ENCODE results near the gene CHAT. TPM values are rescaled to one million over a fixed set of nuclear protein-coding genes. Genes with fewer than 3 reads are reported as not detected.

The CHAT gene
- total and polyA plus RNA-seq, 2 experiments from 2014 or later = not detected

- Histone ChIP-seq H3K27ac (no peak overlapping the region), H3K4me2 (ENCODE audit: unreplicated experiment) (no peak overlapping the region), H3K4me3 (no peak overlapping the region), H3K36me3 (ENCODE audit: low read depth) (no peaks in the 10 kb centered on the region), H3K9me3 (ENCODE audit: low read depth) (no peaks in the 10 kb centered on the region), H3K27me3 (replicated peaks; ENCODE audit: insufficient read depth) (peaks cover 31% of the 10 kb centered on the region), H3K4me1 (ENCODE audit: insufficient read depth) (no peaks in the 10 kb centered on the region), H3K9me2 (ENCODE audit: insufficient read depth) (no peaks in the 10 kb centered on the region), H3K79me2 (ENCODE audit: insufficient read depth) (no peaks in the 10 kb centered on the region), H3K9ac (no peak overlapping the region), H3F3A (ENCODE audit: insufficient read depth) (no peaks in the 10 kb centered on the region), H4K20me1 (ENCODE audit: insufficient read depth) (no peaks in the 10 kb centered on the region), H2AFZ (no peak overlapping the region)
- no peak for DNase-seq
- in situ Hi-C loops (cut with MboI) = no loop called here
- WGBS, 2 experiments (ENCODE audit: low coverage in 1 of 2, low lambda C conversion rate in 2 of 2, missing lambda C conversion rate in 2 of 2) = 51 to 52% methylated on average over 9 of the region's 9 CpGs
- no peak for TF ChIP-seq EZH2phosphoT487 (IDR thresholded peaks at IDR 0.05; ENCODE audit: insufficient read depth, low read depth)
- no peak for TF ChIP-seq EZH2 (IDR thresholded peaks at IDR 0.05; ENCODE audit: insufficient read depth, poor library complexity, severe bottlenecking)
Measured at GRCh38 chr10:49629431-49629881, 15.6 kb downstream of the CHAT start.

- H4K20me1 ChIP-seq (ENCODE audit: insufficient read depth) = no peaks in the 10 kb centered on the region
- H3K4me2 ChIP-seq (ENCODE audit: unreplicated experiment) = no peak overlapping the region
- H3F3A ChIP-seq (ENCODE audit: insufficient read depth) = no peaks in the 10 kb centered on the region
- in situ Hi-C loops (cut with MboI) = no loop called here
- TF ChIP-seq EZH2 (IDR thresholded peaks at IDR 0.05; ENCODE audit: insufficient read depth, poor library complexity, severe bottlenecking) = no peak
- no peak for TF ChIP-seq EZH2phosphoT487 (IDR thresholded peaks at IDR 0.05; ENCODE audit: insufficient read depth, low read depth)
- no peaks in the 10 kb centered on the region for H3K79me2 ChIP-seq (ENCODE audit: insufficient read depth)
- no peaks in the 10 kb centered on the region for H3K4me1 ChIP-seq (ENCODE audit: insufficient read depth)
- H3K4me3 ChIP-seq = no peak overlapping the region
- no peak for DNase-seq
- H3K9me3 ChIP-seq (ENCODE audit: low read depth) = no peaks in the 10 kb centered on the region
- H3K27ac ChIP-seq = no peak overlapping the region
- no peak overlapping the region for H2AFZ ChIP-seq
- 58 to 65% methylated on average over 6 of the region's 6 CpGs for WGBS, 2 experiments (ENCODE audit: low coverage in 1 of 2, low lambda C conversion rate in 2 of 2, missing lambda C conversion rate in 2 of 2)
- peaks cover 53% of the 10 kb centered on the region for H3K27me3 ChIP-seq (replicated peaks; ENCODE audit: insufficient read depth)
- no peaks in the 10 kb centered on the region for H3K9me2 ChIP-seq (ENCODE audit: insufficient read depth)
- H3K9ac ChIP-seq = no peak overlapping the region
- H3K36me3 ChIP-seq (ENCODE audit: low read depth) = no peaks in the 10 kb centered on the region
Measured at GRCh38 chr10:49631975-49632374, 18.1 kb downstream of the CHAT start.

- in situ Hi-C loops (cut with MboI) = no loop called here
- TF ChIP-seq EZH2 (IDR thresholded peaks at IDR 0.05; ENCODE audit: insufficient read depth, poor library complexity, severe bottlenecking) (no peak), EZH2phosphoT487 (IDR thresholded peaks at IDR 0.05; ENCODE audit: insufficient read depth, low read depth) (no peak)
- Histone ChIP-seq H3K9me2 (ENCODE audit: insufficient read depth) (no peaks in the 10 kb centered on the region), H4K20me1 (ENCODE audit: insufficient read depth) (no peaks in the 10 kb centered on the region), H3K4me2 (ENCODE audit: unreplicated experiment) (no peak overlapping the region), H3F3A (ENCODE audit: insufficient read depth) (no peaks in the 10 kb centered on the region), H2AFZ (no peak overlapping the region), H3K27me3 (replicated peaks; ENCODE audit: insufficient read depth) (peaks cover 59% of the 10 kb centered on the region), H3K79me2 (ENCODE audit: insufficient read depth) (no peaks in the 10 kb centered on the region), H3K4me3 (no peak overlapping the region), H3K9me3 (ENCODE audit: low read depth) (no peaks in the 10 kb centered on the region), H3K4me1 (ENCODE audit: insufficient read depth) (no peaks in the 10 kb centered on the region), H3K9ac (no peak overlapping the region), H3K27ac (no peak overlapping the region), H3K36me3 (ENCODE audit: low read depth) (no peaks in the 10 kb centered on the region)
- DNase-seq = peak; percentile 27
- WGBS, 2 experiments (ENCODE audit: low coverage in 1 of 2, low lambda C conversion rate in 2 of 2, missing lambda C conversion rate in 2 of 2) = 33 to 38% methylated on average over 12 of the region's 12 CpGs
Measured at GRCh38 chr10:49632406-49633317, 18.8 kb downstream of the CHAT start.

GRCh38 chr10:49633327-49634068, 19.7 kb downstream of the CHAT start:
- no peak overlapping the region for H3K27ac ChIP-seq
- H3K27me3 ChIP-seq (replicated peaks; ENCODE audit: insufficient read depth) = peaks cover 67% of the 10 kb centered on the region
- no peak overlapping the region for H3K9ac ChIP-seq
- no peaks in the 10 kb centered on the region for H3K36me3 ChIP-seq (ENCODE audit: low read depth)
- H3K9me2 ChIP-seq (ENCODE audit: insufficient read depth) = no peaks in the 10 kb centered on the region
- no peaks in the 10 kb centered on the region for H3K79me2 ChIP-seq (ENCODE audit: insufficient read depth)
- no peaks in the 10 kb centered on the region for H3K4me1 ChIP-seq (ENCODE audit: insufficient read depth)
- in situ Hi-C loops (cut with MboI) = no loop called here
- no peak overlapping the region for H3K4me3 ChIP-seq
- H3K9me3 ChIP-seq (ENCODE audit: low read depth) = no peaks in the 10 kb centered on the region
- no peaks in the 10 kb centered on the region for H4K20me1 ChIP-seq (ENCODE audit: insufficient read depth)
- no peak overlapping the region for H3K4me2 ChIP-seq (ENCODE audit: unreplicated experiment)
- no peak overlapping the region for H2AFZ ChIP-seq
- no peaks in the 10 kb centered on the region for H3F3A ChIP-seq (ENCODE audit: insufficient read depth)
- no peak for DNase-seq
- 12 to 16% methylated on average over 13 of the region's 13 CpGs for WGBS, 2 experiments (ENCODE audit: low coverage in 1 of 2, low lambda C conversion rate in 2 of 2, missing lambda C conversion rate in 2 of 2)
- TF ChIP-seq EZH2 (IDR thresholded peaks at IDR 0.05; ENCODE audit: insufficient read depth, poor library complexity, severe bottlenecking) (no peak), EZH2phosphoT487 (IDR thresholded peaks at IDR 0.05; ENCODE audit: insufficient read depth, low read depth) (no peak)
